SK-N-SH (cell line): ENCODE results near the gene GSE1. TPM values are rescaled to one million over a fixed set of nuclear protein-coding genes. Genes with fewer than 3 reads are reported as not detected.
A peak's percentile ranks its signal among the peaks of the same experiment; 100 is the strongest.

Experiments
- CTCF ChIA-PET: fragments of 300-600, 350-600 bp; formaldehyde crosslinking; extraction: SDS; loops from one replicate; lab custom pipeline; 2021; lab: Yijun Ruan, JAX
- POLR2A ChIA-PET: fragments of 350-600 bp; sonication (Branson Sonifier 250); formaldehyde crosslinking; extraction: SDS; loops from one replicate; lab custom pipeline; 2020; ENCODE audit warnings: antibody characterized with exemption, inconsistent platforms; lab: Yijun Ruan, JAX
- DNase-seq: peaks from one replicate; pipeline ENCODE4 v3.0.0; 2012
- H2AFZ ChIP-seq: fragments of 200-600 bp; sonication (generic); 2 replicates; pipeline ENCODE4 v1.8.1; 2016; ENCODE audit warnings: antibody characterized with exemption, mild to moderate bottlenecking, low read depth
- H3F3A ChIP-seq: fragments of 200-600 bp; sonication (generic); replicated peaks from 2 replicates; pipeline ENCODE3; 2016; ENCODE audit warnings: antibody characterized with exemption, mild to moderate bottlenecking; ENCODE audit not compliant: insufficient read depth
- H3K27ac ChIP-seq, 2 experiments: fragments of 200-500 bp in 1 of 2; fragments of 200-600 bp in 1 of 2; sonication (Bioruptor generic) in 1 of 2; sonication (generic), shearing (Covaris generic) in 1 of 2; 2 replicates each; pipeline versions ENCODE4 v1.5.1 to v1.6.1; 2014 to 2016; ENCODE audit warnings: low read depth in 2 of 2, inconsistent platforms in 1 of 2, low read length in 1 of 2, mild to moderate bottlenecking in 1 of 2, mixed read lengths in 1 of 2
- H3K27me3 ChIP-seq: fragments of 200-600 bp; sonication (generic), shearing (Covaris generic); 2 replicates; pipeline ENCODE4 v1.6.1; 2016; ENCODE audit warnings: mixed run types; ENCODE audit not compliant: insufficient read depth
- H3K36me3 ChIP-seq, 2 experiments: fragments of 200-500 bp in 1 of 2; fragments of 200-600 bp in 1 of 2; sonication (Bioruptor generic) in 1 of 2; sonication (generic) in 1 of 2; replicated peaks in 1 of 2; 2 replicates each; pipeline versions ENCODE3 to v1.5.1; 2014 to 2016; ENCODE audit warnings: low read length in 1 of 2, mild to moderate bottlenecking in 1 of 2; ENCODE audit not compliant: insufficient read depth in 2 of 2, control insufficient read depth in 1 of 2
- H3K4me1 ChIP-seq, 2 experiments: fragments of 200-500 bp in 1 of 2; fragments of 200-600 bp in 1 of 2; sonication (Bioruptor generic) in 1 of 2; sonication (generic), shearing (Covaris generic) in 1 of 2; 2 replicates each; pipeline versions ENCODE4 v1.5.1 to v1.6.1; 2014 to 2016; ENCODE audit warnings: low read depth in 1 of 2, low read length in 1 of 2, mixed run types in 1 of 2; ENCODE audit not compliant: insufficient read depth in 2 of 2, control insufficient read depth in 1 of 2
- H3K4me2 ChIP-seq: fragments of 200-600 bp; sonication (generic), shearing (Covaris generic); 2 replicates; pipeline ENCODE4 v1.6.1; 2017; ENCODE audit warnings: mixed run types
- H3K4me3 ChIP-seq, 2 experiments: fragments of 200-500 bp in 1 of 2; fragments of 200-600 bp in 1 of 2; sonication (Bioruptor generic) in 1 of 2; sonication (generic), shearing (Covaris generic) in 1 of 2; 2 replicates each; pipeline versions ENCODE4 v1.5.1 to v1.8.1; 2014 to 2016; ENCODE audit warnings: low read depth in 2 of 2, inconsistent platforms in 1 of 2, low read length in 1 of 2, mild to moderate bottlenecking in 1 of 2, mixed read lengths in 1 of 2, moderate library complexity in 1 of 2
- H3K79me2 ChIP-seq: fragments of 200-600 bp; sonication (generic); 2 replicates; pipeline ENCODE4 v1.8.1; 2017; ENCODE audit warnings: mild to moderate bottlenecking; ENCODE audit not compliant: insufficient read depth
- H3K9ac ChIP-seq: fragments of 200-600 bp; sonication (generic); 2 replicates; pipeline ENCODE4 v1.6.1; 2017; ENCODE audit warnings: mixed run types
- H3K9me2 ChIP-seq: fragments of 200-600 bp; sonication (generic); 2 replicates; pipeline ENCODE4 v1.6.1; 2017; ENCODE audit warnings: mixed run types
- H3K9me3 ChIP-seq: fragments of 200-600 bp; sonication (generic); 2 replicates; pipeline ENCODE4 v1.6.1; 2017; ENCODE audit warnings: mixed run types, mild to moderate bottlenecking, moderate library complexity
- H4K20me1 ChIP-seq: fragments of 200-600 bp; sonication (generic); 2 replicates; pipeline ENCODE4 v1.6.1; 2017; ENCODE audit warnings: mild to moderate bottlenecking, mixed run types; ENCODE audit not compliant: insufficient read depth
- ELF1 ChIP-seq: IDR thresholded peaks from 2 replicates; pipeline ENCODE4 v1.4.0; 2012
- EZH2phosphoT487 ChIP-seq: fragments of 200-600 bp; sonication (generic); IDR thresholded peaks from 2 replicates; pipeline ENCODE4 v1.6.1; 2017; ENCODE audit warnings: low read depth, mixed run types, mild to moderate bottlenecking, antibody characterized with exemption, moderate library complexity, borderline replicate concordance
- FOSL2 ChIP-seq: IDR thresholded peaks from 2 replicates; pipeline ENCODE4 v1.4.0; 2012; ENCODE audit warnings: low read depth, mild to moderate bottlenecking, moderate library complexity, borderline replicate concordance
- FOXJ3 ChIP-seq: sonication (generic); formaldehyde crosslinking; IDR thresholded peaks from 2 replicates; pipeline ENCODE4 v1.5.1; 2020; ENCODE audit warnings: mild to moderate bottlenecking, missing genetic modification reagents
- FOXM1 ChIP-seq: IDR thresholded peaks from 2 replicates; pipeline ENCODE4 v1.4.0; 2012; ENCODE audit warnings: low read depth, mild to moderate bottlenecking
- GABPA ChIP-seq: IDR thresholded peaks from 2 replicates; pipeline ENCODE4 v1.4.0; 2012; ENCODE audit warnings: low read depth, mild to moderate bottlenecking
- JUND ChIP-seq: IDR thresholded peaks from 2 replicates; pipeline ENCODE4 v1.4.0; 2012
- MEF2A ChIP-seq: IDR thresholded peaks from 2 replicates; pipeline ENCODE4 v1.4.0; 2012; ENCODE audit warnings: low read depth, borderline replicate concordance
- MXI1 ChIP-seq: IDR thresholded peaks from 2 replicates; pipeline ENCODE4 v1.6.1; 2012; ENCODE audit warnings: mild to moderate bottlenecking, low read depth, low read length, improper control_type of control experiment
- RAD21 ChIP-seq: IDR thresholded peaks from 2 replicates; pipeline ENCODE4 v1.6.1; 2012; ENCODE audit warnings: mild to moderate bottlenecking, low read length
- RCOR1 ChIP-seq: fragments of 150-350 bp; IDR thresholded peaks from 2 replicates; pipeline ENCODE4 v1.6.1; 2017; ENCODE audit warnings: antibody characterized with exemption, low read length
- RFX5 ChIP-seq: IDR thresholded peaks from 2 replicates; pipeline ENCODE4 v1.6.1; 2012; ENCODE audit warnings: mild to moderate bottlenecking, improper control_type of control experiment, low read length
- RXRA ChIP-seq: IDR thresholded peaks from 2 replicates; pipeline ENCODE4 v1.4.0; 2012; ENCODE audit warnings: low read depth, mild to moderate bottlenecking, borderline replicate concordance
- TAF1 ChIP-seq: IDR thresholded peaks from 2 replicates; pipeline ENCODE4 v1.6.1; 2012; ENCODE audit warnings: low read depth, mild to moderate bottlenecking, low read length, moderate library complexity, borderline replicate concordance
- YY1 ChIP-seq: IDR thresholded peaks from 2 replicates; pipeline ENCODE4 v1.4.0; 2012; ENCODE audit warnings: low read depth, mild to moderate bottlenecking
- WGBS: methylation state at CpG from one replicate; pipeline ENCODE4 v1.1.6; 2017; ENCODE audit warnings: low lambda C conversion rate; 5-methylcytosine and 5-hydroxymethylcytosine counted together
- polyA plus RNA-seq, 3 experiments: library from polyadenylated mRNA; depleted of rRNA; stranded (reverse); fragments of >200 nt; gene quantifications; 2 replicates each; pipeline ENCODE4 v1.2.3, GENCODE V29; 2012
- TF ChIP-seq, protein P1 (sequence below): fragments of 150-350 bp; IDR thresholded peaks from 2 replicates; pipeline ENCODE4 v1.6.1; 2017; ENCODE audit warnings: antibody characterized with exemption, low read length, low read depth, borderline replicate concordance
- TF ChIP-seq, protein P2 (sequence below): IDR thresholded peaks from 2 replicates; pipeline ENCODE4 v1.4.0; 2012; ENCODE audit warnings: low read depth, borderline replicate concordance
- TF ChIP-seq, protein P3 (sequence below): fragments of 150-350 bp; IDR thresholded peaks from 2 replicates; pipeline ENCODE4 v1.6.1; 2016; ENCODE audit warnings: mild to moderate bottlenecking, low read depth, low read length

The GSE1 gene
- polyA plus RNA-seq, 1 of the 3 experiments (the other 2 are of a cell fraction) = 26.5 TPM

DNA sequence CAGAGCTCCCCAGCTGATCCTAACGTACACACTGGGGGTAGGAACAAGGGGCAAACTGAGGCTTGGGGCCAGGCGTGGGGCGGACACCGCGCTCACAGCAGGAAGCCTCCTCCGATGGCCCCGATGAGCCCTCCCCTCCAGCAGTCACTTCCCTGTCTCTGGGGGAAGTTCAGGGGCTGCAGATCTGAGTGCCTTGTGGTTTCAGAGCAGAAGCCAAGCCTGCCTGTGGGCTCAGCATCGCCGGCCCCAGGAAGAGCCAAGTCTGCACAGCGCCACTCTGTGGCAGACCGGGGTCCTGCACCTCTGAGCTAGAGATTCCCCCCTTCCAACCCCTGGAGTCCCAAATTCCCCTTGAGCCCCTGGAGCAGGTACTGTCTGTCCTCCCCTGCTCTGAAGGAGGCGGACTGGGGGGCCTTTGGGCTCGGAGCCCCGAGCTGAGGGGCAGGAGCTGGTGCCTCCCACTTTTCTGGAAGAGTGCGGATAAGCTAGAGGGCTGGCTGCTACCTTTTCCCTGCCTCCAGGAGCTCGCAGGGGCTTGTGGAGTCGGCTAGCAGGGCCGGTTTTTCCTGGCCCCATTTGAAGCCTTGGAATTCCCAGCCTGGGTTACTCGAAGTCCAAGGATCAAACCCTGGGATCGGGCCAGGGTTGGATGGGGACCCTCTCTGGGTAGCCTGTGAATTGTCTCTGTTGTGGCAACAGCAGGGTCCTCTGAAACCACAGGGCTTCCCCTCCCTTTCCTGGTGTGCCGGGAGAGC, 2.9 kb downstream of the GSE1 start (continued):
- TF ChIP-seq, protein P1, sequence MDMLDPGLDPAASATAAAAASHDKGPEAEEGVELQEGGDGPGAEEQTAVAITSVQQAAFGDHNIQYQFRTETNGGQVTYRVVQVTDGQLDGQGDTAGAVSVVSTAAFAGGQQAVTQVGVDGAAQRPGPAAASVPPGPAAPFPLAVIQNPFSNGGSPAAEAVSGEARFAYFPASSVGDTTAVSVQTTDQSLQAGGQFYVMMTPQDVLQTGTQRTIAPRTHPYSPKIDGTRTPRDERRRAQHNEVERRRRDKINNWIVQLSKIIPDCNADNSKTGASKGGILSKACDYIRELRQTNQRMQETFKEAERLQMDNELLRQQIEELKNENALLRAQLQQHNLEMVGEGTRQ = no peak

DNA sequence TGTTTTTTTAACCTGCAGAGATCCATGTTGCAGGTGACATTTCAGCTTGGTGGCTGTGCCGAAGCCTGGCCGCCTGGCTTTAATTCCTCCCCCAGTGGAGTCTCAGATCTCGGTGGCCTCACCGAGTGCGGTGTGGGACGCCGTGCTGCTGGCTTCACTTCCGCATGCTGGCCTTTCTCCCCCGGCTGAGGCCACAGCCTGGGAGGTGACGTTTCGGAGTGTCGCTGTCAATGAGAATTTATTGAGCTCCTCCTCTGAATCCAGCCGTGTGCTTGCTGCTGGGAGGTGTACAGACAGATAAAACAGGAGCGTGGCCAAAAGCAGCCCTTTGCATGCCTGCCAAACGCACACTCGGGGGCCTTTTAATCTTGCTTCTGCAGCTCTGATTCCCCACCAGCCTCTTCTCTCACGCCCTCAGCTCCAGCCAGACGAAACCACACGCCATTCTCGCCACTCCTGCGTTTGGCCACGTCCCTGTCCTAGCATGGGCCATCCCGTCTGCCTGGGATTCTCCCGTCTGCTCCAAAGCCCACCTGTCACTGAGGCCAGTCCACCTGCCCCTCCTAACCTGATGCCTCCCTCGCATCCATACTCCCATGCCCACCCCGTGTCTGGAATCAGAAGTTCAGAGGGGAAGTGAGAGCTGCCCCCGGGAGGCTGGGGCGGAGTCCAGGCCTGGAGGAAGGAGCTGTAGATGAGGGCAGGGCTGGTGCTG, 3.6 kb downstream of the GSE1 start:
- no peaks in the 10 kb centered on the region for H3K9me2 ChIP-seq
- peaks cover 80% of the 10 kb centered on the region for H4K20me1 ChIP-seq
- peaks cover 0 to 19% of the 10 kb centered on the region in 2 experiments for H3K36me3 ChIP-seq
- peak; percentile 45 for DNase-seq
- H3K79me2 ChIP-seq = peaks cover 64% of the 10 kb centered on the region; the same call in 1 of the 2 replicates
- H3K4me3 ChIP-seq = peak overlapping the region in 1 of 2 experiments; percentile 7; a peak in 1 of 4 replicates
- H3K4me2 ChIP-seq = no peak overlapping the region
- ChIA-PET CTCF (interaction anchor here (0.5 to 5.8 kb wide), 74 partner anchors 9 to 502 kb away, joined by 3 to 106 read pairs (median 5); no protein-coding TSS in a partner anchor), POLR2A (interaction anchor here (0.6 to 2.1 kb wide), 5 partner anchors 10 to 270 kb away, joined by 3 to 9 read pairs (median 4); no protein-coding TSS in a partner anchor)
- H3K27me3 ChIP-seq = no peaks in the 10 kb centered on the region
- 89% methylated on average over 18 of the region's 28 CpGs for WGBS
- H2AFZ ChIP-seq = no peak overlapping the region
- no peak overlapping the region for H3K9ac ChIP-seq
- H3K27ac ChIP-seq = peak overlapping the region in 1 of 2 experiments; percentile 97; a peak in 2 of 4 replicates
- H3K9me3 ChIP-seq = no peaks in the 10 kb centered on the region
- peaks cover 9 to 71% of the 10 kb centered on the region in 2 experiments for H3K4me1 ChIP-seq
- H3F3A ChIP-seq = peaks cover 15% of the 10 kb centered on the region
- TF ChIP-seq ELF1 (no peak), MXI1 (peak; percentile 77), RCOR1 (no peak), TAF1 (no peak)

DNA sequence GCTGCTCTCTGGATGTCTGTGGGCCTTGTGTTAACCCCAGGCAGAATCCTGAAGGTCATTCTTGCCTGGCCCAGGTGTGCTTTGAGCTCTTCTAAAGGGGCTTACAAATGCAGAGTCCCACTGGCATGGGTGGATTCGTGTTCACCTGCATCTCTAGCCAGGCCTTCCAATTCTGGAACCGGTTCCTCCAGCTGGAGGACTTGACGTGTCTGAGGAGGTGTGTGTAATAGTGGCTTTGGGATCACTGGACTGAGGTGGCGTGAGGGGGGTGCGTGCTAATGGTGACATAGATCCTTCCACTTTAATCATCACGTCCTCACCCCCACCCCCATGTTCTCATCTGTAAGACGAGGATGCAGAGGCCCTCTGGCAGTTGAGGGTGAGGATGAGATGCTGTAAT, 4.8 kb downstream of the GSE1 start:
- H3K27ac ChIP-seq = peak overlapping the region in 1 of 2 experiments; percentile 22; a peak in 1 of 4 replicates
- no peaks in the 10 kb centered on the region for H3K27me3 ChIP-seq
- peaks cover 75% of the 10 kb centered on the region; the same call in 1 of the 2 replicates for H3K79me2 ChIP-seq
- no peak overlapping the region for H2AFZ ChIP-seq
- peaks cover 86% of the 10 kb centered on the region for H4K20me1 ChIP-seq
- POLR2A ChIA-PET = no interaction called here
- no peak overlapping the region for H3K4me3 ChIP-seq
- WGBS = 96% methylated on average over 7 of the region's 7 CpGs
- DNase-seq = no peak
- H3F3A ChIP-seq = peaks cover 15% of the 10 kb centered on the region
- CTCF ChIA-PET = interaction anchor here (0.7 to 5.8 kb wide), 9 partner anchors 10 to 365 kb away, joined by 3 to 106 read pairs (median 15); no protein-coding TSS in a partner anchor
- H3K4me2 ChIP-seq = no peak overlapping the region
- peaks cover 0 to 19% of the 10 kb centered on the region in 2 experiments for H3K36me3 ChIP-seq
- no peak overlapping the region for H3K9ac ChIP-seq
- no peaks in the 10 kb centered on the region for H3K9me3 ChIP-seq
- peaks cover 9 to 82% of the 10 kb centered on the region in 2 experiments for H3K4me1 ChIP-seq
- no peaks in the 10 kb centered on the region for H3K9me2 ChIP-seq
- TF ChIP-seq YY1 (no peak), MEF2A (no peak), GABPA (no peak), FOXM1 (no peak), FOSL2 (no peak), FOXJ3 (CRISPR knock-in tag) (no peak), RAD21 (no peak), RXRA (no peak), RFX5 (no peak), JUND (no peak), EZH2phosphoT487 (no peak)
- TF ChIP-seq, protein P2, sequence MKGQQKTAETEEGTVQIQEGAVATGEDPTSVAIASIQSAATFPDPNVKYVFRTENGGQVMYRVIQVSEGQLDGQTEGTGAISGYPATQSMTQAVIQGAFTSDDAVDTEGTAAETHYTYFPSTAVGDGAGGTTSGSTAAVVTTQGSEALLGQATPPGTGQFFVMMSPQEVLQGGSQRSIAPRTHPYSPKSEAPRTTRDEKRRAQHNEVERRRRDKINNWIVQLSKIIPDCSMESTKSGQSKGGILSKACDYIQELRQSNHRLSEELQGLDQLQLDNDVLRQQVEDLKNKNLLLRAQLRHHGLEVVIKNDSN = no peak
- TF ChIP-seq, protein P3, sequence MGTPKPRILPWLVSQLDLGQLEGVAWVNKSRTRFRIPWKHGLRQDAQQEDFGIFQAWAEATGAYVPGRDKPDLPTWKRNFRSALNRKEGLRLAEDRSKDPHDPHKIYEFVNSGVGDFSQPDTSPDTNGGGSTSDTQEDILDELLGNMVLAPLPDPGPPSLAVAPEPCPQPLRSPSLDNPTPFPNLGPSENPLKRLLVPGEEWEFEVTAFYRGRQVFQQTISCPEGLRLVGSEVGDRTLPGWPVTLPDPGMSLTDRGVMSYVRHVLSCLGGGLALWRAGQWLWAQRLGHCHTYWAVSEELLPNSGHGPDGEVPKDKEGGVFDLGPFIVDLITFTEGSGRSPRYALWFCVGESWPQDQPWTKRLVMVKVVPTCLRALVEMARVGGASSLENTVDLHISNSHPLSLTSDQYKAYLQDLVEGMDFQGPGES = no peak
